ENCODE data around the gene NFKBIB. TPM values are rescaled to one million over a fixed set of nuclear protein-coding genes. Genes with fewer than 3 reads are reported as not detected.

The NFKBIB gene
- total RNA-seq, 3 donors from 2014 or later = 29.9 to 37.2 (median 30.9) TPM

- peaks cover 7% of the 10 kb centered on the region for H3K4me1 ChIP-seq (ENCODE audit: low read depth)
- TF ChIP-seq, protein P1, sequence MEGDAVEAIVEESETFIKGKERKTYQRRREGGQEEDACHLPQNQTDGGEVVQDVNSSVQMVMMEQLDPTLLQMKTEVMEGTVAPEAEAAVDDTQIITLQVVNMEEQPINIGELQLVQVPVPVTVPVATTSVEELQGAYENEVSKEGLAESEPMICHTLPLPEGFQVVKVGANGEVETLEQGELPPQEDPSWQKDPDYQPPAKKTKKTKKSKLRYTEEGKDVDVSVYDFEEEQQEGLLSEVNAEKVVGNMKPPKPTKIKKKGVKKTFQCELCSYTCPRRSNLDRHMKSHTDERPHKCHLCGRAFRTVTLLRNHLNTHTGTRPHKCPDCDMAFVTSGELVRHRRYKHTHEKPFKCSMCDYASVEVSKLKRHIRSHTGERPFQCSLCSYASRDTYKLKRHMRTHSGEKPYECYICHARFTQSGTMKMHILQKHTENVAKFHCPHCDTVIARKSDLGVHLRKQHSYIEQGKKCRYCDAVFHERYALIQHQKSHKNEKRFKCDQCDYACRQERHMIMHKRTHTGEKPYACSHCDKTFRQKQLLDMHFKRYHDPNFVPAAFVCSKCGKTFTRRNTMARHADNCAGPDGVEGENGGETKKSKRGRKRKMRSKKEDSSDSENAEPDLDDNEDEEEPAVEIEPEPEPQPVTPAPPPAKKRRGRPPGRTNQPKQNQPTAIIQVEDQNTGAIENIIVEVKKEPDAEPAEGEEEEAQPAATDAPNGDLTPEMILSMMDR (IDR thresholded peaks at IDR 0.05) = no peak
- H3K4me3 ChIP-seq = no peak overlapping the region
- ATAC-seq = no peak
- no peaks in the 10 kb centered on the region for H3K9me3 ChIP-seq
- H3K36me3 ChIP-seq (ENCODE audit: low read depth) = no peaks in the 10 kb centered on the region
- intact Hi-C loops (cut with DNase I, micrococcal nuclease) = no loop called here
- DNase-seq = no peak
These were observed 5.9 kb downstream of the NFKBIB start for GRCh38 chr19:38905620-38906019.

- no peak overlapping the region for H3K4me3 ChIP-seq
- H3K9me3 ChIP-seq = no peaks in the 10 kb centered on the region
- TF ChIP-seq, protein P1 (IDR thresholded peaks at IDR 0.05) = no peak
- H3K36me3 ChIP-seq (ENCODE audit: low read depth) = no peaks in the 10 kb centered on the region
- DNase-seq (no peak), ATAC-seq (no peak)
- H3K4me1 ChIP-seq (ENCODE audit: low read depth) = no peaks in the 10 kb centered on the region
- intact Hi-C loops (cut with DNase I, micrococcal nuclease) = no loop called here
These were observed 7.5 kb downstream of the NFKBIB start for GRCh38 chr19:38907227-38907626.

DNA sequence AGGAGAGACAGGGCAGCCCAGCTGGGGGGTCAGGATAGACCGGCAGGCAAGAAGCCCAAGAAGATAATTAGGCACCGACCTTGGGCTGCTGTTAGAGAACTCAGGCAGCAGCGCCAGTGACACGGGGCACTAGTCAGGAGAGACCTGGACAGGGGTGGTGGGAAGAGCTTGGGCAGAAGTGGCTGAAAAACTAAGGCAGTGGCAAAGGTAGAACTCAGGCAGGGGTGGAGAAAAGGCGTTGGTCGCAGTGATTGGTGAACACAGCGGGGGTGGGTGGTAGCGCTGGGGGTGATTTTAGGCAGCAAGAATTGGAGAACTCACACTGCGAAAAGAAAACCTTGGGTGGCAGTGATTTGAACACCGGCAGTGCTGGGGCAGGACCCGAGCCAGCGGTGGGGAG, 7.9 kb downstream of the NFKBIB start:
- no peaks in the 10 kb centered on the region for H3K9me3 ChIP-seq
- H3K36me3 ChIP-seq (ENCODE audit: low read depth) = no peaks in the 10 kb centered on the region
- H3K4me1 ChIP-seq (ENCODE audit: low read depth) = no peaks in the 10 kb centered on the region
- H3K4me3 ChIP-seq = no peak overlapping the region
- intact Hi-C loops (cut with DNase I, micrococcal nuclease) = no loop called here
- DNase-seq = no peak
- ATAC-seq = no peak
- TF ChIP-seq, protein P1 (IDR thresholded peaks at IDR 0.05) = no peak

- ATAC-seq = no peak
- TF ChIP-seq, protein P1 (IDR thresholded peaks at IDR 0.05) = no peak
- no peaks in the 10 kb centered on the region for H3K36me3 ChIP-seq (ENCODE audit: low read depth)
- H3K9me3 ChIP-seq = no peaks in the 10 kb centered on the region
- no peak for DNase-seq
- H3K4me1 ChIP-seq (ENCODE audit: low read depth) = no peaks in the 10 kb centered on the region
- intact Hi-C loops (cut with DNase I, micrococcal nuclease) = no loop called here
- H3K4me3 ChIP-seq = no peak overlapping the region
These were observed 9.1 kb downstream of the NFKBIB start for GRCh38 chr19:38908911-38909310.

DNA sequence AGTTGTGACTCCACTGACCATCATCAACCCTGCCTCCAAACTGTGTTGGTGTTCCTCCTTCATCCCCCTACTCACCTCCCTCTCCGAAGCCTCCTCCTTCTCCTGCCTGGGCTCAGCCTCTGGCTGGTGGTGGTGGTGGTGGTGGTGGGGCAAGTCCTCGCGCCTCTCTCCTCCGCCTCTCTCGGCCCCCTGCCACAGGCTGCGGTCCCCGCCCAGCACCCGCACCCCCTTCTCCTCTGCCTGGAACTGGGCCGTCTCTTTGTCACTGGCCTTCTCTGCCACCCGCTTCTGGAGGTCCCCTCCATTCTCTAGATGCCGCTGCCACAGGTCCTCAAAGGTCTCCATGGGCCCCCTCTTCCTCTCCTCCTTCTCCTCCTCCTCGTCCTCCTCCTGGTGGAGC, 10.7 kb downstream of the NFKBIB start:
- no peaks in the 10 kb centered on the region for H3K4me1 ChIP-seq (ENCODE audit: low read depth)
- TF ChIP-seq, protein P1 (IDR thresholded peaks at IDR 0.05) = no peak
- DNase-seq = no peak
- H3K9me3 ChIP-seq = no peaks in the 10 kb centered on the region
- intact Hi-C loops (cut with DNase I, micrococcal nuclease) = no loop called here
- no peak for ATAC-seq
- H3K4me3 ChIP-seq = no peak overlapping the region
- H3K36me3 ChIP-seq (ENCODE audit: low read depth) = no peaks in the 10 kb centered on the region

DNA sequence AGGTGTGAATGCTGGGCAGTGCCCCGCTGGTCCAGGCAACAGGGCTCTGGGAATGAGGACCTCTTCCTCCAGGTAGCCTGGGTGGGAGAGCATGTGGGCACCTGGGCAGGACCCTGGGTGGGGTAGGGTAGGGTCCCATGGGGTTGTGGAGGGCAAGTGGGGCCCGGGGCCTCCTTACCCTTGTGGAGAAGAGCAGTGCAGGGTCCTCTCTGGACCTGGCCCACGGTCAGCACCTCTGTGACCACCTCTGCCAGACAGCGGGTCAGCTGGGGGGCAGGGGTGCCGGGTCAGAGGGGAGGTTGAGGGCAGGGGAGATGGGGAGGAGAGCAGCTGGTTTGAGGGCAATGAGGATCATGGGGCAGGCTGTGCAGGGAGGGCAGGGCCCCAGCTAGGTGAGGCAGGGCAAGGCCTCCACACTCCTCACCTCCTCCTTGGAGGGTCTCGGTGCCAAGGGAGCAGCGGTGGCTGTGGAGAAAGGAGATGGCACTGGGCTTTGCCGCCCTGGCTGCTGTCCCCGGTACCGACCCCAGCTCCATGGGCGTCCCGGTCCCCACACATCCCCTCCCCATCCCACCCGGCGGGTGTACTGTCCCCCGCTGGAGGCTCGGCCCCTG, 11.7 kb downstream of the NFKBIB start:
- Histone ChIP-seq H3K4me1 (ENCODE audit: low read depth) (no peaks in the 10 kb centered on the region), H3K4me3 (no peak overlapping the region), H3K9me3 (no peaks in the 10 kb centered on the region), H3K36me3 (ENCODE audit: low read depth) (no peaks in the 10 kb centered on the region)
- DNase-seq (no peak), ATAC-seq (no peak)
- TF ChIP-seq, protein P1 (IDR thresholded peaks at IDR 0.05) = no peak
- intact Hi-C loops (cut with DNase I, micrococcal nuclease) = no loop called here

All from mucosa of descending colon (tissue), 3 donors.